GM10266 (cell line): ENCODE results near the gene GPX5.
A peak's percentile ranks its signal among the peaks of the same experiment; 100 is the strongest.

Experiments used
- DNase-seq: peaks from one replicate; pipeline ENCODE4 v3.0.0; 2012; ENCODE audit errors: extremely low spot score
- CTCF ChIP-seq: IDR thresholded peaks from 2 replicates; pipeline ENCODE4 v1.5.1; 2012; ENCODE audit warnings: mild to moderate bottlenecking, low read depth; ENCODE audit not compliant: control insufficient read depth, insufficient read depth; ENCODE audit errors: missing control alignments

Gene GPX5

DNA sequence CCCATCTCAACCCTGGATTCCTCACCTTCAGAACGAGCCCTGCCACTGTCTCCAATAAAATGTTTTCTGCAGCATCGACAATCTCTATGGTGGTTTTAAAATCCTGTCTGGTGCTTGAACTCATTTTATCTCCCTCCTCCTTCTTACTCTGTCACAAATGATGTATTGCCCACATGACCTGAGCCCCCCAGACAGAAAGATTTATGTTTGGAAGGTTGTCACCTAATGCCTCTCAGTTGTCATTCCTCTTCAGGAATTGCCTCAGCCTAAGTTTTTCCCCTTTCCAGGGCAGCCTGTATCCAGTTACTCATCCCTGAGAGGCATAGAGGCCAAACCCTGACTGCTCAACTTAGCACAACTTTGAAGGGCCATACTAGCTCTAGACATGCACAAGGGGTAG is 9.2 kb downstream of the GPX5 start:
- TF ChIP-seq CTCF, result no peak
- no peak for DNase-seq

GRCh38 chr6:28537065-28537464 is 11.4 kb downstream of the GPX5 start:
- no peak for TF ChIP-seq CTCF
- DNase-seq, result no peak

DNA sequence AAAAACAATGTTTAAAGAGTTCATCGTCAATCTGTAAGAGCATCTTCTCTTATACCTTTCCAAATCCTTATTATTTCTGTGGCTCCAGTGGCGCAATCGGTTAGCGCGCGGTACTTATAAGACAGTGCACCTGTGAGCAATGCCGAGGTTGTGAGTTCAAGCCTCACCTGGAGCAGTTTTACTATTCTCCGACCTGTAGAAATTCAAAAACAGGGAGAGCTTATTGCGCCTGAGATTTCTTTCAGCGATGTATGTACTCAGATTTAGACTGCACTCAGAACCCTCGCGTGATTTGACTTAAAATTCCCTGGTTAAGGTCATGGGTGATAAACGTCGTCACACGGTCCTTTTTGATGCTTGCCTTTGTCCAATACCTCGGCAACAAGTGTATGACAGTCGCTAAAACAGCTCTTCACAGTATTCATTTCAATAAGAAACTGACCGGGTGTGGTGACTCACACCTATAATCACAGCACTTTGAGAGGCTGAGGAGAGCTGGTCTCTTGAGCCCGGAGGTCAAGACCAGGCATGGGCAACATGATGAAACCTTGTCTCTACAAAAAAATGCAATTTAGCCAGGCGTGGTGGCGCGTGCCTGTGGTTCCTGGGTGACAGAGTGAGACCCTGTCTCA is 11.9 kb downstream of the GPX5 start:
- TF ChIP-seq CTCF, result no peak
- no peak for DNase-seq

- DNase-seq, result no peak
- no peak for TF ChIP-seq CTCF
Observed at GRCh38 chr6:28541996-28542395, 16.3 kb downstream of the GPX5 start.

DNA sequence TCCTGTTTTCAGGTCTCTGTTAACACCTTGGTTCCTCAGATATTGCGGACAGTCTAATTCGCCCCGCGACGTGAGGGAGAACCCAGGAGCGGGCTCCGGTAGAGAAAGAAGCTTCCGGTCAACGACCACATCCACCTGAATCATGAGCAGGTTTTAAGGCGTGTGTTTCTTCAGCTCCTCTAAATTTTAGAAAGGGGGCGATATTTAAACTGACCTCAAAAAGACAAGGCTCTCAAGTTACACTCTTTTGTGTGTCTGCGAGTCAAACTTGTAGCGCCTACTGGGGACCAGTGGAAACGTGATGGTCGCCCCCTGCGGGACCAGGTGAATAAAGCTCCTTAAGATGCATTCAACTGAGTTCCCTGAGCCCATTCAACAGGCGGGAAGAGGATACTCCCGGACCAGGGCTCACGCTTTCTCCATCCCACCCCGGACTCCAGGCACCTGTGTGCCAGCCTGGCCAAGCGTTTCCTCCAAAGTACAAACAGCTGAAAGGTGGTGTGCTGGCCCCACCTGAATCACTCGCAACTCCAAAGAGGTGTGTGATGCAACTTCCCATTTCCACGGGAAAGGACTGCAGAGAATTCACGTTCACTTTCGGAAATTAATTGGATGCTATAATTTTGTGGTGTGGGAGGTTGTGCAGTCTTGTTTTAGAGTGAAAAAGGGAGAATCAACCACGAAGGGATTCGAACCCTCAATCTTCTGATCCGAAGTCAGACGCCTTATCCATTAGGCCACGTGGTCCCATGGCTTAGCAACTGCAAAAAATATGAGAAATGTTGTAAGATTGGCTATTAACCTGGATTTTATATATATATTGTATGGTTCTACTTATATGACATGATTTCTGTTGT is 17.0 kb downstream of the GPX5 start:
- DNase-seq, result peak; percentile 64
- peak; percentile 54 for TF ChIP-seq CTCF

- DNase-seq, result peak; percentile 30
- TF ChIP-seq CTCF, result no peak
Observed at GRCh38 chr6:28543651-28544610, 18.2 kb downstream of the GPX5 start.
